ENCODE results near the gene CENPF. TPM values are rescaled to one million over a fixed set of nuclear protein-coding genes. Genes with fewer than 3 reads are reported as not detected.
"Not testable (repeated sequence)": the region's sequence is repeated elsewhere in the genome, so short reads cannot be mapped to it uniquely, and the experiment has no call there.

CENPF gene
- total RNA-seq, 1 experiment from 2014 or later, result 135 TPM

DNA sequence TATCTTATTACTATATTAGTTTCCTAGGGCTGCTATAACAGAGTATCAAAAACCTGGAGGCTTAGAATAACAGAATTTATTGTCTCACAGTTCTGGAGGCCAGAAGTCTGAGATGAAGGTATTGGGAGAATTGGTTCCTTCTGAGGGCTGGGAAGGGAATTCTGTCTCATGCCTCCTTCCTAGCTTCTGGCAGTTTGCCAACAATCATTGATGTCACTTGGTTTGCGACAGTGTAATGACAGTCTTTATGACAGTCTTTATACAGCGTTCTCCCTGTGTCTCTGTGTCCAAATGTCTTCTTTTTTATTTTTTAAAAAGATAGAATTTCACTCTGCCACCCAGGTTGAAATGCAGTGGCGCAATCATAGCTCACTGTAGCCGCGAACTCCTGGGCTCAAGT is 15.8 kb upstream of the CENPF start:
- ChIA-PET CTCF (interaction anchor here (0.6 to 21.4 kb wide), 31 partner anchors 13 to 1464 kb away, joined by 3 to 958 read pairs (median 5); partner anchors contain the start of genes CENPF and PTPN14), POLR2A (interaction anchor here (0.6 to 27.9 kb wide), 10 partner anchors 11 to 981 kb away, joined by 3 to 2189 read pairs (median 6); partner anchors contain the start of genes CENPF and PTPN14)
- BruUV-seq (replicated peaks), result no TSS peak
- H3K27me3 Mint-ChIP-seq (ENCODE audit: insufficient read depth, unreplicated experiment), result no peaks in the 10 kb centered on the region
- intact Hi-C loops (cut with micrococcal nuclease), result no loop called here
- no peak overlapping the region for H3K4me3 Mint-ChIP-seq (ENCODE audit: unreplicated experiment)
- H3K4me1 Mint-ChIP-seq (ENCODE audit: insufficient read depth, unreplicated experiment), result peaks cover 24% of the 10 kb centered on the region
- no peak for DNase-seq (ENCODE audit: unreplicated experiment)
- TF ChIP-seq, protein P1, sequence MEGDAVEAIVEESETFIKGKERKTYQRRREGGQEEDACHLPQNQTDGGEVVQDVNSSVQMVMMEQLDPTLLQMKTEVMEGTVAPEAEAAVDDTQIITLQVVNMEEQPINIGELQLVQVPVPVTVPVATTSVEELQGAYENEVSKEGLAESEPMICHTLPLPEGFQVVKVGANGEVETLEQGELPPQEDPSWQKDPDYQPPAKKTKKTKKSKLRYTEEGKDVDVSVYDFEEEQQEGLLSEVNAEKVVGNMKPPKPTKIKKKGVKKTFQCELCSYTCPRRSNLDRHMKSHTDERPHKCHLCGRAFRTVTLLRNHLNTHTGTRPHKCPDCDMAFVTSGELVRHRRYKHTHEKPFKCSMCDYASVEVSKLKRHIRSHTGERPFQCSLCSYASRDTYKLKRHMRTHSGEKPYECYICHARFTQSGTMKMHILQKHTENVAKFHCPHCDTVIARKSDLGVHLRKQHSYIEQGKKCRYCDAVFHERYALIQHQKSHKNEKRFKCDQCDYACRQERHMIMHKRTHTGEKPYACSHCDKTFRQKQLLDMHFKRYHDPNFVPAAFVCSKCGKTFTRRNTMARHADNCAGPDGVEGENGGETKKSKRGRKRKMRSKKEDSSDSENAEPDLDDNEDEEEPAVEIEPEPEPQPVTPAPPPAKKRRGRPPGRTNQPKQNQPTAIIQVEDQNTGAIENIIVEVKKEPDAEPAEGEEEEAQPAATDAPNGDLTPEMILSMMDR (IDR thresholded peaks at IDR 0.05; ENCODE audit: unreplicated experiment), result no peak
- no peak overlapping the region for H3K27ac Mint-ChIP-seq (ENCODE audit: low read depth, unreplicated experiment)
- no peaks in the 10 kb centered on the region for H3K36me3 Mint-ChIP-seq (ENCODE audit: insufficient read depth, unreplicated experiment)
- H3K9me3 Mint-ChIP-seq (ENCODE audit: unreplicated experiment), result no peaks in the 10 kb centered on the region

DNA sequence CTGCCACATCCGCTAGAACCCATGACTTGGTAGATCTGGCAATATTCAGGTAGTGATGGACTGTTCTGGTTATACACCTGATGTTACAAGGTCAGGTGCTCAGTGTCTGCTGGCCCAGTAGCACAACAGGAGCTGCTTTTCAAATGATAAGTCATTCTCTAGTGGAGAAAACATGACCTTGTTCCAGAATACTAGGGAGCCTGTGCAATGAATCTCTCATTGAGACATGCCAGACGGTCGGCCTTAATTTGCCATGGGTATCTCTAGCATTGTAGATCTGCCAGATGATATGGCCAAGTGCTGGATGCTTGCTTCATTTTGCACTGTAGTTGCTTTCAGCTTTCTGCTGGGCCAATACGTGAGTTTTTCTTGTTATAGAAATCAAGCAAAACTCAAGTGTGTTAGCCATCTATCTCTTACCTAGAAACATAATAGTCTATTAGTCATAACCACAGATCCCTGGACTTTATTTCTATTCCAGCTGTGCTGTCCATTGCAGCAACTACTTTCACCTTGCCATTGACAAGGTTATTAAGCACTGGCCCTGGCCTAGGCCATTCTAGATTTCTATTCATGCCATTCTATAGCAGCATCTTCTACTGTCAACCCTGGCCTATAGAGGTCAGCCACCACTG is 13.9 kb upstream of the CENPF start:
- CTCF ChIA-PET, result interaction anchor here (0.6 to 21.4 kb wide), 12 partner anchors 14 to 1458 kb away, joined by 3 to 958 read pairs (median 7); partner anchors contain the start of genes CENPF and PTPN14
- Mint-ChIP-seq H3K9me3 (ENCODE audit: unreplicated experiment) (no peaks in the 10 kb centered on the region), H3K4me1 (ENCODE audit: insufficient read depth, unreplicated experiment) (peaks cover 10% of the 10 kb centered on the region), H3K27me3 (ENCODE audit: insufficient read depth, unreplicated experiment) (no peaks in the 10 kb centered on the region), H3K27ac (ENCODE audit: low read depth, unreplicated experiment) (no peak overlapping the region), H3K4me3 (ENCODE audit: unreplicated experiment) (no peak overlapping the region), H3K36me3 (ENCODE audit: insufficient read depth, unreplicated experiment) (no peaks in the 10 kb centered on the region)
- TF ChIP-seq, protein P1 (IDR thresholded peaks at IDR 0.05; ENCODE audit: unreplicated experiment), result no peak
- intact Hi-C loops (cut with micrococcal nuclease), result no loop called here
- DNase-seq (ENCODE audit: unreplicated experiment), result no peak
- no TSS peak for BruUV-seq (replicated peaks)
- POLR2A ChIA-PET, result interaction anchor here (0.6 to 27.9 kb wide), 4 partner anchors 29 to 256 kb away, joined by 3 to 2189 read pairs (median 10); partner anchors contain the start of gene PTPN14

DNA sequence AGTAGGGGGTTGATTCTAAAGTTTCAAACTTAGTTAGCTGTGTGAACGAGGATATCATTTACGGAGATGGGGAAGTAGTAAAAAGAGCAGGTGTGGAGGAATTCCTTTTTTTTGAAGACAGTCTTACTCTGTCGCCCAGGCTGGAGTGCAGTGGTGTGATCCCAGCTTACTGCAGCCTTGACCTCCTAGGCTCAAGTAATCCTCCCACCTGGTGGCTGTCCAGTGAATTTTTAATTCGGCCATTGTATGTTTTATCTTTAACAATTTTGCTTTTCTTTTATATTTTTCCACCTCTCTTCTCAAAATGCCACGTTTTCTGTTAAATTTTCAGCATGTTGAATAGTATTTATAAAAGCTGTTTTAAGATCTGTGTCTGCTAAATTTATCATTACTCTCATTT is 12.3 kb upstream of the CENPF start:
- DNase-seq (ENCODE audit: unreplicated experiment), result no peak
- Mint-ChIP-seq H3K27ac (ENCODE audit: low read depth, unreplicated experiment) (no peak overlapping the region), H3K27me3 (ENCODE audit: insufficient read depth, unreplicated experiment) (no peaks in the 10 kb centered on the region), H3K4me3 (ENCODE audit: unreplicated experiment) (no peak overlapping the region), H3K36me3 (ENCODE audit: insufficient read depth, unreplicated experiment) (no peaks in the 10 kb centered on the region), H3K4me1 (ENCODE audit: insufficient read depth, unreplicated experiment) (no peaks in the 10 kb centered on the region), H3K9me3 (ENCODE audit: unreplicated experiment) (no peaks in the 10 kb centered on the region)
- ChIA-PET POLR2A (interaction anchor here (1.2 to 5.3 kb wide), 4 partner anchors 8 to 114 kb away, joined by 3 to 40 read pairs (median 28); partner anchors contain the start of genes CENPF and PTPN14), CTCF (interaction anchor here (0.6 to 21.4 kb wide), 14 partner anchors 8 to 928 kb away, joined by 3 to 958 read pairs (median 4); no protein-coding TSS in a partner anchor)
- intact Hi-C loops (cut with micrococcal nuclease), result no loop called here
- BruUV-seq (replicated peaks), result no TSS peak
- TF ChIP-seq, protein P1 (IDR thresholded peaks at IDR 0.05; ENCODE audit: unreplicated experiment), result peak; percentile 33

DNA sequence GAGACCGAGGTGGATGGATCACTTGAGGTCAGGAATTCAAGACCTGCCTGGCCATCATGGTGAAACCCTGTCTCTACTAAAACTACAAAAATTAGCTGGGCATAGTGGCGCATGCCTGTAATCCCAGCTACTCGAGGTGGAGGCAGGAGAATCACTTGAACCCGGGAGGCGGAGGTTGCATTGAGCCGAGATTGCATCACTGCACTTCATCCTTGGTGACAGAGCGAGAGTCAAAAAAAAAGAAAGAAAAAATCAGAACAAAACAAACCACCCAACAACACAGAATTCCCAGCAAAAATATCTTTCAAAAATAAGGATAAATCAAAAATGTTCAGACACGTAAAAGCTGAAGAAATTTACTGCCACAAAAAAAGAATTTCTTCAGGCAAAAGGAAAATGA is 11.1 kb upstream of the CENPF start:
- DNase-seq (ENCODE audit: unreplicated experiment); intact Hi-C loops (cut with micrococcal nuclease); H3K4me1 Mint-ChIP-seq (ENCODE audit: insufficient read depth, unreplicated experiment); H3K36me3 Mint-ChIP-seq (ENCODE audit: insufficient read depth, unreplicated experiment); H3K4me3 Mint-ChIP-seq (ENCODE audit: unreplicated experiment); H3K27me3 Mint-ChIP-seq (ENCODE audit: insufficient read depth, unreplicated experiment); BruUV-seq (replicated peaks); H3K9me3 Mint-ChIP-seq (ENCODE audit: unreplicated experiment): not testable (repeated sequence)
- POLR2A ChIA-PET, result interaction anchor here (0.6 to 5.3 kb wide), 9 partner anchors 10 to 1490 kb away, joined by 4 to 40 read pairs (median 5); partner anchors contain the start of genes CENPF and PTPN14
- CTCF ChIA-PET, result interaction anchor here (0.7 to 21.4 kb wide), 16 partner anchors 8 to 378 kb away, joined by 3 to 958 read pairs (median 10); partner anchors contain the start of gene CENPF
- H3K27ac Mint-ChIP-seq (ENCODE audit: low read depth, unreplicated experiment), result peak overlapping the region; percentile 25
